ENCODE data around the gene PIN1. TPM values are rescaled to one million over a fixed set of nuclear protein-coding genes. Genes with fewer than 3 reads are reported as not detected.

Gene PIN1
- total RNA-seq, 4 donors from 2014 or later = 83.9 to 111 (median 93.4) TPM

- TF ChIP-seq POLR2A (IDR thresholded peaks at IDR 0.05) = no peak
- no peak for TF ChIP-seq CTCF (IDR thresholded peaks at IDR 0.05 in 4 of 5, conservative IDR thresholded peaks at IDR 0.05 in 1 of 5)
- H3K36me3 ChIP-seq = no peaks in the 10 kb centered on the region
- ATAC-seq (no peak), DNase-seq (no peak)
- H3K4me1 ChIP-seq = no peaks in the 10 kb centered on the region
- no peak overlapping the region for H3K4me3 ChIP-seq
- H3K9me3 ChIP-seq = no peaks in the 10 kb centered on the region
- H3K27me3 ChIP-seq = no peaks in the 10 kb centered on the region
- H3K27ac ChIP-seq = no peak overlapping the region
- intact Hi-C loops (cut with DNase I; ENCODE audit: low total_unique reads) = no loop called here
- in situ Hi-C loops (cut with MboI; ENCODE audit: low sequenced_read_pairs in 4 of 4) = no loop called here
Measured at GRCh38 chr19:9801976-9802375, 33.1 kb upstream of the PIN1 start.

- intact Hi-C loops (cut with DNase I; ENCODE audit: low total_unique reads) (no loop called here), in situ Hi-C loops (cut with MboI; ENCODE audit: low sequenced_read_pairs in 4 of 4) (no loop called here)
- TF ChIP-seq POLR2A (IDR thresholded peaks at IDR 0.05) = no peak
- no peak for TF ChIP-seq CTCF (IDR thresholded peaks at IDR 0.05 in 4 of 5, conservative IDR thresholded peaks at IDR 0.05 in 1 of 5)
- DNase-seq (no peak), ATAC-seq (no peak)
- Histone ChIP-seq H3K27ac (no peak overlapping the region), H3K36me3 (peaks cover 4 to 42% of the 10 kb centered on the region in 2 donors), H3K4me3 (no peak overlapping the region), H3K4me1 (no peaks in the 10 kb centered on the region), H3K27me3 (no peaks in the 10 kb centered on the region), H3K9me3 (no peaks in the 10 kb centered on the region)
Measured at GRCh38 chr19:9806803-9807202, 28.3 kb upstream of the PIN1 start.

GRCh38 chr19:9808855-9809824, 26.0 kb upstream of the PIN1 start:
- Histone ChIP-seq H3K9me3 (no peaks in the 10 kb centered on the region), H3K27me3 (no peaks in the 10 kb centered on the region), H3K4me3 (no peak overlapping the region), H3K36me3 (peaks cover 4 to 48% of the 10 kb centered on the region in 2 donors), H3K27ac (no peak overlapping the region), H3K4me1 (no peaks in the 10 kb centered on the region)
- ATAC-seq (no peak), DNase-seq (no peak)
- in situ Hi-C loops (cut with MboI; ENCODE audit: low sequenced_read_pairs in 4 of 4) = no loop called here
- intact Hi-C loops (cut with DNase I; ENCODE audit: low total_unique reads) = no loop called here
- TF ChIP-seq CTCF (IDR thresholded peaks at IDR 0.05 in 4 of 5, conservative IDR thresholded peaks at IDR 0.05 in 1 of 5) (no peak), POLR2A (IDR thresholded peaks at IDR 0.05) (no peak)

GRCh38 chr19:9811139-9811538, 24.0 kb upstream of the PIN1 start:
- H3K36me3 ChIP-seq = peaks cover 4 to 54% of the 10 kb centered on the region in 2 donors
- in situ Hi-C loops (cut with MboI; ENCODE audit: low sequenced_read_pairs in 4 of 4) = no loop called here
- H3K27me3 ChIP-seq = no peaks in the 10 kb centered on the region
- H3K4me1 ChIP-seq = no peaks in the 10 kb centered on the region
- no peak overlapping the region for H3K27ac ChIP-seq
- no peak for ATAC-seq
- H3K4me3 ChIP-seq = no peak overlapping the region
- intact Hi-C loops (cut with DNase I; ENCODE audit: low total_unique reads) = no loop called here
- no peaks in the 10 kb centered on the region for H3K9me3 ChIP-seq
- TF ChIP-seq CTCF (IDR thresholded peaks at IDR 0.05 in 4 of 5, conservative IDR thresholded peaks at IDR 0.05 in 1 of 5) = no peak
- no peak for TF ChIP-seq POLR2A (IDR thresholded peaks at IDR 0.05)
- DNase-seq = no peak
